ENCODE results near the gene TINCR.

DNA sequence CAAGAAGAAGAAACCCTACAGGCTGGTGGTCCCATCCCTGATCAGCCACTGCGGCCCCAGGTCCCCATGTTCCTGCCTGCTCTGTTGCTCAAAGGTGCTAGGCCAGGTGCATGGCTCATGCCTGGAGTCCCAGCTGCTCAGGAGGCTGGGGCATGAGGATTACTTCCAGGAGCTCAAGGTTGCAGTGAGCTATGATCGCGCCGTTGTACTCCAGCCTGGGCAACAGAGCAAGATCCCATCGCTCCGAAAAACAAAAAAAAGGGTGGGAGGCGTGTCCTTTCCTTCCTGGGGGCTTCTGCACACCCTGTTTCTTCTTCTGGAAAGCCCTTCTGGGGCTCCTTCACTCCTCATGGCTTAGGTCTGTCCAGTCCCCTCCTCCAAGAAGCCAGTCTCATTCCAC, 11.9 kb upstream of the TINCR start:
- no peak for TF ChIP-seq TAF1 (IDR thresholded peaks at IDR 0.05; ENCODE audit: borderline replicate concordance, insufficient read depth, low read length)
- TF ChIP-seq, protein P1, sequence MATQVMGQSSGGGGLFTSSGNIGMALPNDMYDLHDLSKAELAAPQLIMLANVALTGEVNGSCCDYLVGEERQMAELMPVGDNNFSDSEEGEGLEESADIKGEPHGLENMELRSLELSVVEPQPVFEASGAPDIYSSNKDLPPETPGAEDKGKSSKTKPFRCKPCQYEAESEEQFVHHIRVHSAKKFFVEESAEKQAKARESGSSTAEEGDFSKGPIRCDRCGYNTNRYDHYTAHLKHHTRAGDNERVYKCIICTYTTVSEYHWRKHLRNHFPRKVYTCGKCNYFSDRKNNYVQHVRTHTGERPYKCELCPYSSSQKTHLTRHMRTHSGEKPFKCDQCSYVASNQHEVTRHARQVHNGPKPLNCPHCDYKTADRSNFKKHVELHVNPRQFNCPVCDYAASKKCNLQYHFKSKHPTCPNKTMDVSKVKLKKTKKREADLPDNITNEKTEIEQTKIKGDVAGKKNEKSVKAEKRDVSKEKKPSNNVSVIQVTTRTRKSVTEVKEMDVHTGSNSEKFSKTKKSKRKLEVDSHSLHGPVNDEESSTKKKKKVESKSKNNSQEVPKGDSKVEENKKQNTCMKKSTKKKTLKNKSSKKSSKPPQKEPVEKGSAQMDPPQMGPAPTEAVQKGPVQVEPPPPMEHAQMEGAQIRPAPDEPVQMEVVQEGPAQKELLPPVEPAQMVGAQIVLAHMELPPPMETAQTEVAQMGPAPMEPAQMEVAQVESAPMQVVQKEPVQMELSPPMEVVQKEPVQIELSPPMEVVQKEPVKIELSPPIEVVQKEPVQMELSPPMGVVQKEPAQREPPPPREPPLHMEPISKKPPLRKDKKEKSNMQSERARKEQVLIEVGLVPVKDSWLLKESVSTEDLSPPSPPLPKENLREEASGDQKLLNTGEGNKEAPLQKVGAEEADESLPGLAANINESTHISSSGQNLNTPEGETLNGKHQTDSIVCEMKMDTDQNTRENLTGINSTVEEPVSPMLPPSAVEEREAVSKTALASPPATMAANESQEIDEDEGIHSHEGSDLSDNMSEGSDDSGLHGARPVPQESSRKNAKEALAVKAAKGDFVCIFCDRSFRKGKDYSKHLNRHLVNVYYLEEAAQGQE (IDR thresholded peaks at IDR 0.05; ENCODE audit: insufficient read depth in 1 of 2, low read depth in 2 of 2, low read length in 2 of 2), result no peak
- TF ChIP-seq POLR2AphosphoS5 (IDR thresholded peaks at IDR 0.05; ENCODE audit: low read depth, low read length), result no peak
- no peak for TF ChIP-seq SIN3A (IDR thresholded peaks at IDR 0.05; ENCODE audit: borderline replicate concordance, insufficient read depth, low read length)
- TF ChIP-seq FOXP2 (optimal IDR thresholded peaks at IDR 0.05; ENCODE audit: borderline replicate concordance, extremely low read depth, extremely low read length, insufficient read depth), result no peak
